Mammary epithelial cell (primary cell): ENCODE data around the gene ITPRIPL1.

Experiments used
- EZH2 ChIP-seq: IDR thresholded peaks from 2 replicates; pipeline ENCODE4 v1.6.1; 2012; ENCODE audit warnings: low read length, inconsistent platforms, borderline replicate concordance
- TF ChIP-seq, protein P1 (sequence below), 2 donors: IDR thresholded peaks in 1 of 2; conservative IDR thresholded peaks in 1 of 2; 2 replicates each; pipeline ENCODE4 v1.5.1; 2011 to 2012; ENCODE audit warnings: inconsistent platforms in 2 of 2, low read length in 2 of 2, mild to moderate bottlenecking in 2 of 2, control low read depth in 1 of 2, low read depth in 1 of 2; ENCODE audit not compliant: insufficient read depth in 1 of 2; ENCODE audit errors: extremely low read depth in 1 of 2

DNA sequence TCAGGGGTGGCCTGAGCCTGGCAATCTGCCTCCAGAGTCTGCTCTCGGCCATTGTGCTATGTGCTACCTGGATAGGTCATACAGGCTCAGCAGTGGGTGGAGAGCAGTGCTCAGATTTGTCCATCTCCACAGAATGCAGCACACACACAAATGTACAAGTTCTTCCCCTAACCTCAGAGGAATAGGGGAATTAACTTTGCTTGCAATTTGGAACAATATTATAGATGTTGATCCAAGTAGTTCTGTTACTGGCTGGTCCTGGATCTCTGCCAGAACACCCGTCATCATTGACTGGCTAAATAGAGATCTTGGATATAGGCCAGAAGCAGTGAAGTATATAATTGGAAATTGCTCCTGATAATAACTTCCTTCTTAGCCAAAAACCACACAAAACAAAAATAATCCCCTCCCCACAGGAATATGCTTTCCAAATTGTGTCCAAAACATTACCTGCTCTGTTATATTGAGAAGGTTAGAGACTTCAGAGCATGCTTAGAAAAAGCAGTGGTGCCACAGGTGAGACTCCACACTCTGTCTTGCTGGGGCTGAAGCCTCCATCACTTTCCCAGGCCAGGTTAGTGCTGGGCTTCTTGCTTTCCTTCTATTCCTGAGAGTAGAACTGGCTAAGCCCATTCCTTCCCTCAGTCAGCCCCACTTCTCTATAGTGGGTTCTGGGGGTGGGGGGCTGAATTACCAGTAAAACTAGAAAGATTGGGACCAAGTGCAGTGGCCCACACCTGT lies 49.3 kb downstream of the ITPRIPL1 start:
- TF ChIP-seq, protein P1, sequence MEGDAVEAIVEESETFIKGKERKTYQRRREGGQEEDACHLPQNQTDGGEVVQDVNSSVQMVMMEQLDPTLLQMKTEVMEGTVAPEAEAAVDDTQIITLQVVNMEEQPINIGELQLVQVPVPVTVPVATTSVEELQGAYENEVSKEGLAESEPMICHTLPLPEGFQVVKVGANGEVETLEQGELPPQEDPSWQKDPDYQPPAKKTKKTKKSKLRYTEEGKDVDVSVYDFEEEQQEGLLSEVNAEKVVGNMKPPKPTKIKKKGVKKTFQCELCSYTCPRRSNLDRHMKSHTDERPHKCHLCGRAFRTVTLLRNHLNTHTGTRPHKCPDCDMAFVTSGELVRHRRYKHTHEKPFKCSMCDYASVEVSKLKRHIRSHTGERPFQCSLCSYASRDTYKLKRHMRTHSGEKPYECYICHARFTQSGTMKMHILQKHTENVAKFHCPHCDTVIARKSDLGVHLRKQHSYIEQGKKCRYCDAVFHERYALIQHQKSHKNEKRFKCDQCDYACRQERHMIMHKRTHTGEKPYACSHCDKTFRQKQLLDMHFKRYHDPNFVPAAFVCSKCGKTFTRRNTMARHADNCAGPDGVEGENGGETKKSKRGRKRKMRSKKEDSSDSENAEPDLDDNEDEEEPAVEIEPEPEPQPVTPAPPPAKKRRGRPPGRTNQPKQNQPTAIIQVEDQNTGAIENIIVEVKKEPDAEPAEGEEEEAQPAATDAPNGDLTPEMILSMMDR (conservative IDR thresholded peaks at IDR 0.05 in 1 of 2, IDR thresholded peaks at IDR 0.05 in 1 of 2; ENCODE audit: extremely low read depth in 1 of 2, insufficient read depth in 1 of 2, low read depth in 1 of 2, low read length in 2 of 2) = no peak
- TF ChIP-seq EZH2 = no peak
